Keratinocyte (primary cell): ENCODE data around the gene RERE. TPM values are rescaled to one million over a fixed set of nuclear protein-coding genes. Genes with fewer than 3 reads are reported as not detected.

Experiments used
- DNase-seq: peaks from one replicate; pipeline ENCODE4 v3.0.0-alpha.2; 2011; ENCODE audit warnings: low read depth, missing footprints, low spot score
- FAIRE-seq: peaks from 2 replicates; lab custom pipeline; 2011; peaks lifted over from hg19 to GRCh38; lab: Jason Lieb, UNC
- H2AFZ ChIP-seq: 2 replicates; pipeline ENCODE4 v1.6.0; 2012; ENCODE audit warnings: low read length, control low read depth, inconsistent platforms; ENCODE audit not compliant: control insufficient read depth
- H3K27ac ChIP-seq: 2 replicates; pipeline ENCODE4 v1.5.1; 2011; ENCODE audit warnings: low read length; ENCODE audit not compliant: control insufficient read depth, insufficient read depth
- H3K27me3 ChIP-seq: 3 replicates; pipeline ENCODE4 v1.6.0; 2011; ENCODE audit warnings: low read length; ENCODE audit not compliant: control insufficient read depth, insufficient read depth; ENCODE audit errors: extremely low read depth
- H3K36me3 ChIP-seq, 2 experiments: 2 replicates in 1 of 2; 3 replicates in 1 of 2; pipeline ENCODE4 v1.5.1; 2011; ENCODE audit warnings: low read length in 2 of 2, mild to moderate bottlenecking in 1 of 2; ENCODE audit not compliant: control insufficient read depth in 2 of 2, insufficient read depth in 2 of 2; ENCODE audit errors: extremely low read depth in 1 of 2
- H3K4me1 ChIP-seq: 3 replicates; pipeline ENCODE4 v1.5.1; 2011; ENCODE audit warnings: low read length; ENCODE audit not compliant: control insufficient read depth, insufficient read depth; ENCODE audit errors: extremely low read depth
- H3K4me2 ChIP-seq: 3 replicates; pipeline ENCODE4 v1.6.0; 2011; ENCODE audit warnings: low read depth, low read length; ENCODE audit not compliant: control insufficient read depth, insufficient read depth; ENCODE audit errors: extremely low read depth
- H3K4me3 ChIP-seq, 3 experiments: fragments of 200-600 bp in 1 of 3; sonication (generic) in 1 of 3; 2 replicates in 2 of 3; 3 replicates in 1 of 3; pipeline ENCODE4 v1.5.1; 2011 to 2016; ENCODE audit warnings: low read length in 3 of 3, mild to moderate bottlenecking in 3 of 3, control low read depth in 2 of 3, inconsistent platforms in 1 of 3, low read depth in 1 of 3, mixed read lengths in 1 of 3, mixed run types in 1 of 3, moderate library complexity in 1 of 3; ENCODE audit not compliant: control insufficient read depth in 2 of 3, insufficient read depth in 2 of 3; ENCODE audit errors: extremely low read depth in 1 of 3
- H3K79me2 ChIP-seq: 2 replicates; pipeline ENCODE4 v1.6.0; 2012; ENCODE audit warnings: low read length; ENCODE audit not compliant: control insufficient read depth, insufficient read depth
- H3K9ac ChIP-seq: 3 replicates; pipeline ENCODE4 v1.6.0; 2011; ENCODE audit warnings: low read length; ENCODE audit not compliant: control insufficient read depth, insufficient read depth; ENCODE audit errors: extremely low read depth
- H3K9me1 ChIP-seq: 3 replicates; pipeline ENCODE4 v1.6.0; 2011; ENCODE audit warnings: low read length; ENCODE audit not compliant: control insufficient read depth, insufficient read depth; ENCODE audit errors: extremely low read depth
- H3K9me3 ChIP-seq: 2 replicates; pipeline ENCODE4 v1.5.1; 2012; ENCODE audit warnings: low read depth, low read length; ENCODE audit not compliant: control insufficient read depth
- H4K20me1 ChIP-seq: 3 replicates; pipeline ENCODE4 v1.6.0; 2011; ENCODE audit warnings: low read length; ENCODE audit not compliant: control insufficient read depth, insufficient read depth; ENCODE audit errors: extremely low read depth
- EZH2 ChIP-seq: IDR thresholded peaks from one replicate; pipeline ENCODE4 v1.6.1; 2012; ENCODE audit warnings: inconsistent platforms, mild to moderate bottlenecking, low read length, moderate library complexity
- dilution Hi-C: fragments of 300-500 bp; cut with MboI; formaldehyde crosslinking; loops from one replicate; pipeline ENCODE4 v1.7.0; 2020; ENCODE audit warnings: low sequenced_read_pairs; ENCODE audit not compliant: extremely low pct_ligation_motif_present
- polyA plus RNA-seq, 5 experiments: library from polyadenylated mRNA; depleted of rRNA in 3 of 5; stranded (reverse) in 3 of 5; stranded (forward) in 1 of 5; unstranded in 1 of 5; fragments of >200 nt; gene quantifications; 1 replicate in 1 of 5; 2 replicates in 3 of 5; 3 replicates in 1 of 5; pipeline versions ENCODE4 v1.2.1 to v1.2.3, GENCODE V29; 2011 to 2012; ENCODE audit warnings: missing spikeins in 2 of 5, low read depth in 1 of 5, low replicate concordance in 1 of 5
- TF ChIP-seq, protein P1 (sequence below), 3 experiments: IDR thresholded peaks in 1 of 3; conservative IDR thresholded peaks in 1 of 3; optimal IDR thresholded peaks in 1 of 3; 2 replicates in 2 of 3; 3 replicates in 1 of 3; pipeline versions ENCODE3 to v1.5.1; 2011; ENCODE audit warnings: low read length in 3 of 3, mild to moderate bottlenecking in 3 of 3, moderate library complexity in 2 of 3, control low read depth in 1 of 3, inconsistent platforms in 1 of 3; ENCODE audit not compliant: insufficient read depth in 2 of 3; ENCODE audit errors: extremely low read depth in 1 of 3

The RERE gene
- polyA plus RNA-seq, 1 donor (not counting 4 experiments of a cell fraction or from before 2014, with no cell fraction given): 3.8 TPM

DNA sequence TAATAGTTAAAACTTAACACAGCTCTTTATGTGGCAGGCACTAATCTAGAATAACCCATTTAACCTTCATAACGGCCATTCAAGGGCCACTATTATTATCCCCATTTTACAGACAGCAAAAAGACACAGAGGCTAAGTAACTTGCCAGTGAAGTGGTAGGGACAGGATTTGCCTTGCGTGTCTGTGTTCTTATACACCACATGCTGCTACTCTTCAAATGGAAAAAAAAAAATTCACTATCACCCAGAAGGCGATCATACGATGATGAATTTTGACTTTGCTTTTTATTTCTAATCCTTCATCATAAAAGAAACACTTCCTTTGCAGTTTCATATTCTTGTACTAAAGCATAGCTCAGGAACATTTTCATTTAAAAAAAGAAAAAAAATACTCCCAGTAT is 65.5 kb downstream of the RERE start:
- H3K27ac ChIP-seq: no peak overlapping the region
- no peaks in the 10 kb centered on the region for H3K27me3 ChIP-seq
- H3K4me1 ChIP-seq: no peaks in the 10 kb centered on the region
- H3K79me2 ChIP-seq: no peaks in the 10 kb centered on the region
- no peak overlapping the region for H2AFZ ChIP-seq
- H3K9ac ChIP-seq: no peak overlapping the region
- no peaks in the 10 kb centered on the region for H4K20me1 ChIP-seq
- no peak overlapping the region for H3K4me2 ChIP-seq
- H3K9me1 ChIP-seq: no peaks in the 10 kb centered on the region
- FAIRE-seq (no peak), DNase-seq (no peak)
- dilution Hi-C loops: no loop called here
- TF ChIP-seq EZH2: no peak
- TF ChIP-seq, protein P1, sequence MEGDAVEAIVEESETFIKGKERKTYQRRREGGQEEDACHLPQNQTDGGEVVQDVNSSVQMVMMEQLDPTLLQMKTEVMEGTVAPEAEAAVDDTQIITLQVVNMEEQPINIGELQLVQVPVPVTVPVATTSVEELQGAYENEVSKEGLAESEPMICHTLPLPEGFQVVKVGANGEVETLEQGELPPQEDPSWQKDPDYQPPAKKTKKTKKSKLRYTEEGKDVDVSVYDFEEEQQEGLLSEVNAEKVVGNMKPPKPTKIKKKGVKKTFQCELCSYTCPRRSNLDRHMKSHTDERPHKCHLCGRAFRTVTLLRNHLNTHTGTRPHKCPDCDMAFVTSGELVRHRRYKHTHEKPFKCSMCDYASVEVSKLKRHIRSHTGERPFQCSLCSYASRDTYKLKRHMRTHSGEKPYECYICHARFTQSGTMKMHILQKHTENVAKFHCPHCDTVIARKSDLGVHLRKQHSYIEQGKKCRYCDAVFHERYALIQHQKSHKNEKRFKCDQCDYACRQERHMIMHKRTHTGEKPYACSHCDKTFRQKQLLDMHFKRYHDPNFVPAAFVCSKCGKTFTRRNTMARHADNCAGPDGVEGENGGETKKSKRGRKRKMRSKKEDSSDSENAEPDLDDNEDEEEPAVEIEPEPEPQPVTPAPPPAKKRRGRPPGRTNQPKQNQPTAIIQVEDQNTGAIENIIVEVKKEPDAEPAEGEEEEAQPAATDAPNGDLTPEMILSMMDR (optimal IDR thresholded peaks at IDR 0.05 in 1 of 3, IDR thresholded peaks at IDR 0.05 in 1 of 3, conservative IDR thresholded peaks at IDR 0.05 in 1 of 3; ENCODE audit: extremely low read depth in 1 of 3, insufficient read depth in 2 of 3, low read length in 3 of 3): no peak
- no peaks in the 10 kb centered on the region for H3K36me3 ChIP-seq
- H3K9me3 ChIP-seq: no peaks in the 10 kb centered on the region
- H3K4me3 ChIP-seq: no peak overlapping the region

DNA sequence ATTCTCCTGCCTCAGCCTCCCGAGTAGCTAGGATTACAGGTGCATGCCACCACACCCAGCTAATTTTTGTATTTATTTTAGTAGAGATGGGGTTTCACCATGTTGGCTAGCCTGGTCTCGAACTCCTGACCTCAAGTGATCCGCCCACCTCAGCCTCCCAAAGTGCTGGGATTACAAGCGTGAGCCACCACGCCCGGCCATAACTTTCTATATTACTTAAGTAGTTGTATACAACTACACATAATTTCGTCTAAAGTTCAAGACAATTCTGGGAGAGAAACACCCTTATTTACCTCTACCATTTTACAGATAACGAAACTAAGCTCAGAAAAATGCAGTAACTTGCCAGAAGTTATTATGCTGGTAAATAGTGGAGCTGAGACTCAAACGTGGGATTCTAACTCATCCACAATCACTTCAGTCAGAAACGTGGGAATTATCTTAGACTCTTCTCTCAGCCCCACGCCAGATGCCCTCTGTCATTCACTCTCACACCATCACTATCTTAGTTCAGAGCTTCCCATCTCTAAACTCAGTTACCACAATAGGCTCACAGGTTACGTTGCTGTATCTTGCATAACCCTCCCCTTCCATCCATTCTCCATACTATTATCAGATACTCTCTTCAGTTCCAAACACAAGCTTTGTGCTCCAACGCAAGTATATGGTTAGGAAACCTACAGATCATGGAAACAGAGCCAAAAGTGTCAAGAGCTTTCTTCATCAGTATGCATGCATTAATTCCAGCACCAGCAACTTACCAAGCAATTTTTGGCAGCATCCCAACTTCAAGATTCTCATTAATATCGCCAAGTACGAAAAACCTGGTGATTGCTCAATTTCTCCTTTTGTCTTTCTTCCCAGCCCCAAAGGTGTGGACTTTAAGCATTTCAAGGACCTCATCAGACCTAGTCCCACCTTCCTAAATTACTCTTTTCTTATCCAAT is 69.3 kb downstream of the RERE start:
- no peak overlapping the region for H3K9ac ChIP-seq
- no peaks in the 10 kb centered on the region for H4K20me1 ChIP-seq
- H3K27me3 ChIP-seq: no peaks in the 10 kb centered on the region
- H3K4me1 ChIP-seq: peaks cover 3% of the 10 kb centered on the region
- no peaks in the 10 kb centered on the region for H3K79me2 ChIP-seq
- FAIRE-seq (peak; percentile 53), DNase-seq (no peak)
- no peak overlapping the region for H3K4me2 ChIP-seq
- dilution Hi-C loops: loop anchor here (25.0 kb wide), 1 partner anchor 111 kb away; no protein-coding TSS in a partner anchor
- H3K9me3 ChIP-seq: no peaks in the 10 kb centered on the region
- H3K27ac ChIP-seq: no peak overlapping the region
- no peak overlapping the region for H2AFZ ChIP-seq
- no peak for TF ChIP-seq EZH2
- no peaks in the 10 kb centered on the region for H3K9me1 ChIP-seq
- H3K4me3 ChIP-seq: no peak overlapping the region
- H3K36me3 ChIP-seq: no peaks in the 10 kb centered on the region
